ENCODE measurements around the gene HSP90AB1.

Gene HSP90AB1

GRCh38 chr6:44269178-44269920, 22.4 kb downstream of the HSP90AB1 start:
- DNase-seq (ENCODE audit: low read depth): peak; percentile 53

DNA sequence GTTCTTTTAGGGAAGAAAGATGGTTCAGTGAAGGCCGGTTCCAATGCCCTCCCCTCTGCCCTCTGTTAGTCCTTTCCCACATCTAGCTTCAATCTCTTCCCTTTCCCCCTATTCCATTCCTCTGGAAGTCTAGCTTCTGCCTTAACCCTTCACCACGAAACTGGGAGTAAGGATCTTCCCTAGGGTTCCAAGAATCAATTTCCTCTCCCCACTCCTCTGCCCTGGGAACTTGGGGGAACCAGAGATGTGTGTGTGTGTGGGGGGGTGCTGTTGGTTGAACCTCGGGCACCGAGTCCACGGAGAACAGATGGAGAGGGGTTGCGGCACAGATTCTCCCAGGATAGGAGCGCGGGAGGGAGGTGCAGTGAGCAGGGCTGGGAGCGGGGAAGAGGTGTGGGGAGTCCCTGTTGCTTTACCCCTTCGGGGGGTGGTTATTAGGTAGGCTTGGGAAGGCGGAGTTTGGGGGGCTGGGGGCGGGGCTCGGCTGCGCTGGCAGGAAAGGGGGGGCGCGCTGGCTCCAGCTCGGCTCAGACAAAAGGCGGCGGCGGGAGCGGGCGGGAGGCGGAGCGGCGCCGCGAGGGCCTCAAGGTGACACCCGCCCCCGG, 23.1 kb downstream of the HSP90AB1 start, which contains the start of gene TMEM151B:
TMEM151B (plus strand) TSS at position 530 of the 605 bp plus-strand sequence. CDS start 293 bp downstream, outside the sequence.
- DNase-seq (ENCODE audit: low read depth): no peak

- DNase-seq (ENCODE audit: low read depth): no peak
Measured at GRCh38 chr6:44270526-44271405, 23.9 kb downstream of the HSP90AB1 start.

GRCh38 chr6:44271406-44271723, 24.5 kb downstream of the HSP90AB1 start:
- DNase-seq (ENCODE audit: low read depth): no peak

DNA sequence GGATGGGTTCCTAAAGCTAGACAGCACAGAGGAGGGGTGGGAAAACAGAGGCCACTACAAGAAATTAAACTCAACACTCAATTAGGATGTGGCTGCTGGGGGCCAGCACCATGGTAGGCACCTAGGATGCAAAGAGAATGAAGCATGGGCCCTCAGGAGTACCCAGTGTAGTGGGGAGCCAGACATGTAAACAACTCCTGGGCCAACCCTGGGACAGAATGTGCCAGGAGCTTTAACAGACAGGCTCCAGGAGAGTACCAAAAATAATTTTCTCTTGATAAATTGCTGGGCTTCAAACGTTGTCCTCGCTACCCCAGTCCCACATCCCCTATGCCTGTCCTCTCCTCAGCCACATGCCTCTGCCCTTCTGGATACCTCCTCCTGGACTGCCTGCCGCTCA, 25.0 kb downstream of the HSP90AB1 start:
- no peak for DNase-seq (ENCODE audit: low read depth)

DNA sequence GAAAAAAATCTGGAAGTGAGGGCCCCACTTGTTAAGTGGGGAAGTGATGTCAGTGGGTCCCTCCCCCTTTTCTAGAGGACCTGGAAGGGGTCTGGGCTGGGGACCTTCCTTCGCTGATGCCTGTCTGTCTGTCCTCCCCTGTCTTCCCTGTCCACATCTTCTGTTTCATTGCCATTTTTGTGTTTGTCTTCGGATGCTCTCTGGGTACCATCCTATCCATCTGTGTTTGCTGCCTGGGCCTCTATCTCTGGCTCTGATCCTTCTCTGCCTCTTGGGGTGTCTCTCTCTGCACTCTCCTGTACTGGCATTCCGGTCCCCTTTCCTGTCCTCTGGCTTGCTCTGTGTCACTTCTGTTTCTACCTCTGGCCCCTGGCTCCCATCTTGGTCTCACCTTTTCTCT, 25.6 kb downstream of the HSP90AB1 start:
- DNase-seq (ENCODE audit: low read depth): no peak

DNA sequence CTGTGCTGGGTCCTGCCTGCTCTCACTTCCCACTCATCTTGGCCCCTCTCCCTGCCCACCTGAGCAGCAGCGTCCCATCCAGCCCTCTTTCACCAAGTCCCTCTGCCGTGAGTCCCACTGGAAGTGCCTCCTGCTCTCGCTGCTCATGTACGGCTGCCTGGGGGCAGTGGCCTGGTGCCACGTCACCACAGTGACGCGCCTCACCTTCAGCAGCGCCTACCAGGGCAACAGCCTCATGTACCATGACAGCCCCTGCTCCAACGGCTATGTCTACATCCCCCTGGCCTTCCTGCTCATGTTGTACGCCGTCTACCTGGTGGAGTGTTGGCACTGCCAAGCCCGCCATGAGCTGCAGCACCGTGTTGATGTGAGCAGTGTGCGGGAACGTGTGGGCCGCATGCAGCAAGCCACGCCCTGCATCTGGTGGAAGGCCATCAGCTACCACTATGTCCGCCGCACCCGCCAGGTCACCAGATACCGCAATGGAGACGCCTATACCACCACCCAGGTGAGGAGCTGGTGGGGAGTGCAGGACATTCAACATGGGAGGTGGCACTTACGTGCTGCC, 26.2 kb downstream of the HSP90AB1 start:
- no peak for DNase-seq (ENCODE audit: low read depth)

DNA sequence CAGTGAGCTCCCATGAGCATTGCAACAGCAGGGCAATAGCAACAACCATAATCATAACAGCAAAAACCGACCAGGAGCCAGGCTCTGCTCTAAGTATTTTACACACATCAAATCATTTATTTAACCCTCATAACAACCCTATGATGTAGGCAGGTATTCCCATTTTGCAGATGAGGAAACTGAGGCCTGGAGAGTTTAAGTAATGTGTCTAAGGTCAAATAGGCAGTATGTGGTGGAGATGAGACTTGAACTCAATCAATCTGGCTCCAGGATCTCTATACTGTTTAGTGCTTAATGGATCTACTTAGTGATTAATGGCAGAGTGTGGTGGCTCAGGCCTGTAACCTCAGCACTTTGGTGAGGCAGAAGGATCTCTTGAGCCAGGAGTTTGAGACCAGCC, 26.7 kb downstream of the HSP90AB1 start:
- no peak for DNase-seq (ENCODE audit: low read depth)

DNA sequence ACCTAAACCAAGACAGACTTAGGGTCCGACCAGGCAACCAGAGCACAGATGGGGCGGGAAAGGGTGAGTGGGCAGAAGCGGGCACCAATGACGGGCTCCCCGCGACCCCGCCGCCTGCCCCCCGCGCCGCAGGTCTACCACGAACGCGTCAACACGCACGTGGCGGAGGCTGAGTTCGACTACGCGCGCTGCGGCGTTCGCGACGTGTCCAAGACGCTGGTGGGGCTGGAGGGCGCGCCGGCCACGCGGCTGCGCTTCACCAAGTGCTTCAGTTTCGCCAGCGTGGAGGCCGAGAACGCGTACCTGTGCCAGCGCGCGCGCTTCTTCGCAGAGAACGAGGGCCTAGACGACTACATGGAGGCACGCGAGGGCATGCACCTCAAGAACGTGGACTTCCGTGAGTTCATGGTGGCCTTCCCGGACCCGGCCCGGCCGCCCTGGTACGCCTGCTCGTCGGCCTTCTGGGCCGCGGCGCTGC, 28.4 kb downstream of the HSP90AB1 start:
- DNase-seq (ENCODE audit: low read depth): no peak

DNA sequence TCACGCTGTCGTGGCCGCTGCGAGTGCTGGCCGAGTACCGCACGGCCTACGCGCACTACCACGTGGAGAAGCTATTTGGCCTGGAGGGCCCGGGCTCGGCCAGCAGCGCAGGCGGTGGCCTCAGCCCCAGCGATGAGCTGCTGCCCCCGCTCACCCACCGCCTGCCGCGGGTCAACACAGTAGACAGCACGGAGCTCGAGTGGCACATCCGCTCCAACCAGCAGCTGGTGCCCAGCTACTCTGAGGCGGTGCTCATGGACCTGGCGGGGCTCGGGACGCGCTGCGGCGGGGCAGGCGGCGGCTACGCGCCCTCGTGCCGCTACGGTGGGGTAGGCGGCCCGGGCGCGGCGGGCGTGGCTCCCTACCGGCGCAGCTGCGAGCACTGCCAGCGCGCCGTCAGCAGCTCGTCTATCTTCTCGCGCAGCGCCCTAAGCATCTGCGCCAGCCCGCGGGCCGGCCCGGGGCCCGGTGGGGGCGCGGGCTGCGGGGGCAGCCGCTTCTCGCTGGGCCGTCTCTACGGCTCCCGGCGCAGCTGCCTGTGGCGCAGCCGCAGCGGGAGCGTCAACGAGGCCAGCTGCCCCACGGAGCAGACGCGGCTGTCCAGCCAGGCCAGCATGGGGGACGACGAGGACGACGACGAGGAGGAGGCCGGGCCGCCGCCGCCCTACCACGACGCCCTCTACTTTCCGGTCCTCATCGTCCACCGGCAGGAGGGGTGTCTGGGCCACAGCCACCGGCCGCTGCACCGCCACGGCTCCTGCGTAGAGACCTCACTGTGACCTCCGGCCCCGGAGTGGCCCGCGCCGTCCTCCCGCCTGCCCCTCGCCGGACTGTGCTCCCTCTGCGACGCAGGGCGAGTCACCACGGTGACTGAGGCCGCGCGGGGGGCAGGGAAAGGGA, 29.1 kb downstream of the HSP90AB1 start:
- DNase-seq (ENCODE audit: low read depth): no peak

DNA sequence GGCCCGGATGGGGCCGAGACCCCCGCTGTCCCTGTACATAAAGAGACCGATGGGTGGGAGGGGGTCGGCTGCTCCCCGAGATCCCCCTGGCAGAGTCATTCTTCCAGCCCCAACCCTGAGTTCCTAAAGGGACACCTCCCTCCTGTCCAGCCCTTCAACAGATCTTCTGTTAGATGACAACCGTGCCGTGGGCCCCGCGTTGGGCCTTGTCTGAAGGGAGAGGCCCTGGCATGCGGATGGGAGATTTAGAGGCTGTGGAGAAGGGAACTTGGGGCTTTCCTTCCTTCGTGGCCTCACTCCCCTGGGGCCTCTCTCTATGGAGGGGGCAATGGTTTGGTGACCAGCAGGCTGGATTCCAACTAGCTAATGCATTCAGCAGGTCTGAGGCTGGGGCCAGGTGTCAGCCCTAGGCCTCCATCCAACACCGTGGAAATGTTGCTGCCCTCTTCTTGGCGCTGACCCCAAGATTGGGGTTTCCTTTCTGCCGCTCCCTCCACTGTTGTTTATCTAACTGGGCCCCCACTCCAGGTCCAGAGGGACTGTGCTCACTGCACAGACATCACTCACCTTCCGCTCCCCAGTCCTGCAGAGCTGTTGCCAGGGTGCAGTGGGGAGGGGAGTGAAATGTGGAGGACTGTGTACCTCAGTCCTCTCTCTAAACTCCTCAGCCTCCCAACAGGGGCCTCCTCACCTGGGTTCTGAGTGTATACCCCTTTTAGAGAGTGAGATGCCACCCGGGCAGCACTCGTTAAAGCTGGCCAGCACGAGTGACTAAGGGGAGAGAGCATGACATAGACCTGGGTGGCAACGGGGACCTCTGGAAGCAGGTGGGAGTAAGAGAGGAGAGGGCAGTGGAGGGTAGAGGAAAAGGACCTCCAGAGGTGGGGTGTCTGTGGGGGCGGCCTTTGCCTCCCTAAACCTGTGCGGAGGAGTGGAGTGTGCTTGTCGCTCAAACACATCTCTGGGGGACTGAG, 30.1 kb downstream of the HSP90AB1 start:
- DNase-seq (ENCODE audit: low read depth): no peak

DNA sequence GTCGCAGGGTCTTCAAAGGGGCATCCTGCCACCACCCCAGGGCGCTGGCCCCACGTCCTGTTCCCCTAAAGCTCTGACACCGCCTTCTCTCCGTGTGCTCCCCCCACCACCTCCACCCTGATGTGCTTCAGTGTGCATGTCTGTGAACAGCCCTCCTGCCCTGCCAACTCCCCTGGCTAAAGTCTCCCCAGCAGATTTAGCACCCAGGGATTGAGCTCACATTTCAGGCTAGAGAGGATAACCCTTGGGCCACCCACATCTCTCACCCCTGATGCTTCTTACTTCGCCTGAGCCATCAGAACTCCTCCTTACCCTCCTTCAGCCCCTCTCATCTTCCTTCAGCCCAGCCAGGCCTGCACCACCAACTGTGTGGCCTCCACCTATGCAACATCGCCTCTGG, 30.9 kb downstream of the HSP90AB1 start:
- DNase-seq (ENCODE audit: low read depth): no peak

GRCh38 chr6:44278315-44278714, 31.4 kb downstream of the HSP90AB1 start:
- DNase-seq (ENCODE audit: low read depth): no peak

- peak; percentile 48 for DNase-seq (ENCODE audit: low read depth)
Measured at GRCh38 chr6:44278774-44279697, 32.1 kb downstream of the HSP90AB1 start.

DNA sequence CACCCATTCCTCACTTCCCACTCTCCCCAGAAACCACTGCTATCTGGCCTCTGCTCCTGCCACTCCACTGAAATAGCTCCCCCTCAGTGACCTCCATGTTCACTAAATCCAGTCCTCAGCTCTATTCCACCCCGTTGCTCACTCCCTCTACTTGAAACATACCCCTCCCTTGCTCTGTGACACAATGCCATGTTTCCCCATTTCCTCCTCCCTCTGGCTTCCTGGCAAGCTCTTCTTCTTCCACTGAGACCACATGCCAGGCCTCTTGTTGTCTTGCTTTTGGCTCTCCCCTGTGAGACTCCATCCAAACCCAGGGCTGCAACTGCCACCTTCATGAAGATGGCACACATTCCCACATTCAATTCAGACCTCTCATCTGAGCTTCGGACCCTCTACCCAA, 37.2 kb downstream of the HSP90AB1 start:
- DNase-seq (ENCODE audit: low read depth): no peak

DNA sequence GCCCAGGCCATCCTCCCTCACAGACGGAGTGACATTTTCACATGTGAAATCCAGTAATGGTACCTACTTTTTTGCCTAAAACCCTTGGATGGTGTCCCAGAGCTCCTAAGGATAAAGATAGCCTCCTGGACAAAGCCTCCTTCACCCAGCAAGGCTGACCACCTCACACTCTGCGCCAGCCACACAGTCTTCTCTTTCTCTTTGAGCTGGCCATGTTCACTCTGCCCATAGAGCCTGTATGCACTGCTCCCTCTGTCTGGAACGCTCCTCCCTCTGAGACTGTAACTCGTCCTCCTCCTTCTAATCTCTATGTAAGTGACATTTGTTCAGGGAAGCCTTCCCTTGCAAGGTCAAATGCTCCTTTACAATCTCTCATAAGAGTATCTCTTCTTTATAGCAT, 38.0 kb downstream of the HSP90AB1 start:
- DNase-seq (ENCODE audit: low read depth): no peak

DNA sequence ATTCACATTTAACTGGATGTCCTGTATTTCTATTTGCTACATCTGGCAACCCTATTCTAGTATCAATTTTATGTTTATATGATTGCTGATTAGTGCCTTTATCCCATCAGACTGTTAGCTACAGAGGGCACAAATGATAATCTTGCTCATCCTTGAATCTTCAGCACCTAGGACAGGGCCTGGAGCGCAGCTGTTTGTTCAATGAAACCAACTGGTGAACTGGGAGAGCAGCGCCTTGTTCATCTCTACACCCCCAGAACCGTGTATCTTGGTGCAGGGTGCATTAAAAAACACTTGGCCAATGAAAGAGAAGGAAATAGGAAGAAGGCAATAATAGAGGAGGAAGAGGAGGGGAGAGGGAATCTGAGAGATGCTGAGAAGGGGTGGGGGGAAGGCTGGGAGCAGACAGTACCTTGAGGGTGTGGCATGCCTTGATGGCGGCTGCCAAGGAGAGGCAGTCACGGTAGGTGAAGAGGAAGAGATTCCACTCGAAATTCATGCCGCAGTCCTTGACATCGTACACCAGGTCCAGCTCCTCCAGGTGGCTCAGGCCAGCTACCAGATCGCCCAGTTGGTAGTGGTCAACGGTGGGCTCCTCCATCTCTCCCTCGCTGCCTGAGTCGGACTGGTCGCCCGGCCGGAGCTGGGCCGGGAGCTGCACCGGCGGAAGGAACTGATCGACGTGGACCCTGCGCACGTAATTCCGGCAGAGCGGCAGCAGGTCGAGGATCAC, 38.8 kb downstream of the HSP90AB1 start:
- peak; percentile 40 for DNase-seq (ENCODE audit: low read depth)

GRCh38 chr6:44286285-44286565, 39.3 kb downstream of the HSP90AB1 start:
- no peak for DNase-seq (ENCODE audit: low read depth)

- DNase-seq (ENCODE audit: low read depth): no peak
Measured at GRCh38 chr6:44286747-44287146, 39.8 kb downstream of the HSP90AB1 start.

All from ELR (cell line).